Stimulated activated effector memory CD8-positive, alpha-beta T cell treated with anti-CD3 and anti-CD28 coated beads, Interleukin-12 subunit alpha, Interleukin-12 subunit beta, amount 100 ng/mL, for 72 hours (primary cell): ENCODE results near the gene KCTD3.

ENCODE experiments used
- ATAC-seq: fragments of 150-1000 bp; cut with Tn5 transposase; 2 replicates; pipeline ENCODE4 v1.10.0; 2021
- DNase-seq, 2 donors: peaks; one replicate each; pipeline ENCODE4 v3.0.0; 2021 to 2022; ENCODE audit warnings: low spot score in 2 of 2
- H3K27ac Mint-ChIP-seq: one replicate; pipeline ENCODE4 v1.8.0; 2022; ENCODE audit warnings: mild to moderate bottlenecking, mixed read lengths
- H3K36me3 Mint-ChIP-seq: one replicate; pipeline ENCODE4 v1.8.0; 2022; ENCODE audit warnings: mild to moderate bottlenecking, mixed read lengths
- H3K4me1 Mint-ChIP-seq: one replicate; pipeline ENCODE4 v1.8.0; 2022; ENCODE audit warnings: mixed read lengths
- H3K4me3 Mint-ChIP-seq: one replicate; pipeline ENCODE4 v1.8.0; 2022; ENCODE audit warnings: mild to moderate bottlenecking, mixed read lengths
- H3K9me3 Mint-ChIP-seq: one replicate; pipeline ENCODE4 v1.8.0; 2022; ENCODE audit warnings: mixed read lengths

KCTD3 gene

GRCh38 chr1:215648957-215649356 is 81.9 kb downstream of the KCTD3 start:
- no peaks in the 10 kb centered on the region for H3K36me3 Mint-ChIP-seq
- H3K9me3 Mint-ChIP-seq, result peaks cover 18% of the 10 kb centered on the region
- DNase-seq (no peak), ATAC-seq (no peak)
- H3K4me3 Mint-ChIP-seq, result no peak overlapping the region
- H3K4me1 Mint-ChIP-seq, result no peaks in the 10 kb centered on the region
- H3K27ac Mint-ChIP-seq, result no peak overlapping the region

- H3K27ac Mint-ChIP-seq, result no peak overlapping the region
- H3K4me3 Mint-ChIP-seq, result no peak overlapping the region
- H3K36me3 Mint-ChIP-seq, result no peaks in the 10 kb centered on the region
- DNase-seq (no peak), ATAC-seq (no peak)
- peaks cover 8% of the 10 kb centered on the region for H3K9me3 Mint-ChIP-seq
- H3K4me1 Mint-ChIP-seq, result no peaks in the 10 kb centered on the region
These were observed 83.5 kb downstream of the KCTD3 start for GRCh38 chr1:215650446-215651149.

DNA sequence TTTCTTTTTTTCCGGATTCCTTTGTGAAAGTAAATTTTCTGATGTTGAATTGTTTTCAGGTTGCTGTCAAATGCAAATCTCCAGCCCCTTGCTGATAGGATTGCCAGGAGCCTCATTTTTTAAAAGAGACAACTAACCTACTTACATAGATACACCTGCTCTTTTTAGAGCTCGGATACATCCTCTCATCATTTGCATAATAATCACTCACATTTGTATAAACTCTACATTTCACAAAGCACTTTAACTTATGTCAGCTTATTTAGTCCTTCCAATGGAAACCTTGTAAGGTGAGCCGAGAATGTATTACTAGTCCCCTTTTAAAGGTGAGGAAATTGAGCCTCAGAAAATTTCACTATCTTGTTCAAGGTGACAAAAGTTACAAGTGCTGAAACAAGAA is 84.8 kb downstream of the KCTD3 start:
- Mint-ChIP-seq H3K4me3 (no peak overlapping the region), H3K4me1 (no peaks in the 10 kb centered on the region), H3K9me3 (peaks cover 8% of the 10 kb centered on the region), H3K27ac (no peak overlapping the region), H3K36me3 (no peaks in the 10 kb centered on the region)
- ATAC-seq, result no peak
- DNase-seq, result no peak

DNA sequence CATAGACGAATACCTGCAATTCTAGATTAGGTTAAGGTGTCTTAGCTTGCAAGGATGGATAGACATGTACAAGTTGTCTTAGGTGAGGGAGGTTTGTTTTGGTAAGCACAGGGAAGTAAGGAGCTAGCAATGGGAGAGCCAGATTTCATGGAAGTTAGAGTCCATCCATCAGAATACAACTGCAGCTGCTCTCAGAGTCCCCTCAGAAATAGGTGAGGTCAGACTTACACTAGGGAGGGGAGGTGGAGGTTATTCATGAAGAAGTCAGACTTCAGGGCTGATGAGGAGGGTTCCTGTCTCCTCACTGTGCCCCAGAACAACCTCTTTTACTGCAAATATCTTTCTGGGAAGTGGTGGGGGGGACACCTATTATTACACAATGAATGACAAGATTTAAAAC is 85.3 kb downstream of the KCTD3 start:
- no peak for DNase-seq
- no peaks in the 10 kb centered on the region for H3K4me1 Mint-ChIP-seq
- ATAC-seq, result no peak

DNA sequence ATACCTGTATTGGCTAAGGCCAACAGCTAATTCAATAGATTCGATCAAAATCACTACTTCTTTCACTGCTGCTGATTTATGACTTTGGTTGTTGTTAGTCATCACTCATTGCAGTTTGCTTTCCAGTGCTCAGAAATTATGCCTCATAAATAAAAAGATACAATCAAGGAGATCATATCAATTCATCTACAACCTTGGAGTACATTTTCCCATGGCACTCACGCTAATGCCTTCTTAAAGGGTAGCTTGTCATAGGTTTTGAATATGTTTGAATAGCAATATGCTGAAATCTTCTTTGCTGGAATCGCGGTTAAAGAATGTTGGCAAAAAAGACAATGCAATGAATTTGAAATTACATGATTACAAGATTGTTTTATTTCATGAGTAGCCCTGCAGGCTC is 89.9 kb downstream of the KCTD3 start:
- Mint-ChIP-seq H3K36me3 (no peaks in the 10 kb centered on the region), H3K4me1 (no peaks in the 10 kb centered on the region), H3K27ac (no peak overlapping the region), H3K9me3 (peaks cover 15% of the 10 kb centered on the region), H3K4me3 (no peak overlapping the region)
- ATAC-seq (no peak), DNase-seq (no peak)

More for the DNA sequence above, 85.3 kb downstream of the KCTD3 start:
- no peak overlapping the region for H3K27ac Mint-ChIP-seq
- no peak overlapping the region for H3K4me3 Mint-ChIP-seq
- no peaks in the 10 kb centered on the region for H3K36me3 Mint-ChIP-seq
- peaks cover 4% of the 10 kb centered on the region for H3K9me3 Mint-ChIP-seq

DNA sequence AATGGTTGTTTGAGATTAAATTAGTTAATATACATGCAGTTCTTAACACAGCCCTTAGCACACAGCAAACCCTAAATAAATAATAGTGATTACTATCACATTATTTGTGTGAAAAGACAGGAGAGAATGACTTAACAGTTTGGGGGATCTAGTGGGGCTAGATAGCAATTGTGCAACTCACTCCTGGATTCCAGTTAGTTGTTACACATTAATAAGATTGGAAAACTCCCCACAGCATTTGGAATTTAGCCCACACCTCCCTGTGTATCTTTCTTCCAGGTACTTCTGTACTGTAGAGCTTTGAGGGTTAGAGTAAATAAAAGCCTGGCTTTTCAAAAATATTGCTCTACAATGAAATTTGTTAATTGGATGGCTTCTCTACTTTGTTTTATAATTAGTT is 93.2 kb downstream of the KCTD3 start:
- Mint-ChIP-seq H3K36me3 (no peaks in the 10 kb centered on the region), H3K9me3 (peaks cover 12% of the 10 kb centered on the region), H3K4me3 (no peak overlapping the region), H3K27ac (no peak overlapping the region), H3K4me1 (no peaks in the 10 kb centered on the region)
- ATAC-seq (no peak), DNase-seq (no peak)

DNA sequence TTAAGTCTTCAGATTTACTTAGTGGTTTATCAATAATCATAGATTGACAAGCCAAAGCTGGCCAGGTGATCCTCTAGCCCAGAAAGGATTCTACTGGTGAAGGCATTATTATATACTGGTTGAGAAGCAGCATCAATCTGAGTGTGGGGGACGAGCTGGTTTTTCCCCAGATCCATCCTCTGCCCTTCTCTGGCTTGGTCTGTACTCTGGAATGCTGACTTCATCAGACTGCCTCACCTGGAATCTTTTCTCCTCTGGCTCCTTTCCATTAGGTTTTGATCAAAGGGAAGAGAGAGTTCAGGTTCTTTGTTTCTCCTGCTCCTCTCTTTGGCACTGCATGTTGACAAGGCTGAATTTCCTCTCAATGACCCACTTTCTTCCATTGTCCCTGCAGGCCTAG is 93.9 kb downstream of the KCTD3 start:
- H3K4me1 Mint-ChIP-seq, result no peaks in the 10 kb centered on the region
- H3K27ac Mint-ChIP-seq, result no peak overlapping the region
- H3K9me3 Mint-ChIP-seq, result peaks cover 12% of the 10 kb centered on the region
- ATAC-seq, result no peak
- no peak overlapping the region for H3K4me3 Mint-ChIP-seq
- no peak for DNase-seq
- H3K36me3 Mint-ChIP-seq, result no peaks in the 10 kb centered on the region

DNA sequence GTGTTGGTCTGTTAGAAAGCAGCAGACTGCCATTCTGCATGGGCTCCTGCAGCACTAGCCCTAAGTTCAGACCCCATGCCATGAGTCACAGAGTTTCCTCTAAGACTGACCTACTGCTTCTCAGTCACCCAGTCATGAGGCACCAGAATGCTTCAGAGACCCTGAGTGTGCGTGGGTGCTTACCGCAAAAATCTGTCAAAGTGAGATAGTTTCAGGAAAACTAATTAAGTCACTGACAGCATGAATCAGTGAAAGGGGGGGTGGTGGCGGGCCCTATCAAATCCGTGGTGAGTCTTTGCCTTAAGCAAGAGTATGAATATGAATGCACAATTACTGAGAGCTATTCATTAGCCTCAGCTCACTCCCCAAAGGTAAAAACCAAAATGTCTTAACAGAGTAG is 98.1 kb downstream of the KCTD3 start:
- Mint-ChIP-seq H3K4me3 (no peak overlapping the region), H3K9me3 (peaks cover 6% of the 10 kb centered on the region), H3K36me3 (no peaks in the 10 kb centered on the region), H3K4me1 (no peaks in the 10 kb centered on the region), H3K27ac (no peak overlapping the region)
- DNase-seq, result no peak
- peak; percentile 31 for ATAC-seq

GRCh38 chr1:215667761-215668160 is 100.7 kb downstream of the KCTD3 start:
- H3K27ac Mint-ChIP-seq, result no peak overlapping the region
- H3K36me3 Mint-ChIP-seq, result no peaks in the 10 kb centered on the region
- DNase-seq, result no peak
- no peak for ATAC-seq
- no peak overlapping the region for H3K4me3 Mint-ChIP-seq
- no peaks in the 10 kb centered on the region for H3K4me1 Mint-ChIP-seq
- peaks cover 7% of the 10 kb centered on the region for H3K9me3 Mint-ChIP-seq

- no peaks in the 10 kb centered on the region for H3K36me3 Mint-ChIP-seq
- peaks cover 7% of the 10 kb centered on the region for H3K9me3 Mint-ChIP-seq
- no peaks in the 10 kb centered on the region for H3K4me1 Mint-ChIP-seq
- H3K27ac Mint-ChIP-seq, result no peak overlapping the region
- no peak overlapping the region for H3K4me3 Mint-ChIP-seq
- DNase-seq (no peak), ATAC-seq (no peak)
These were observed 102.8 kb downstream of the KCTD3 start for GRCh38 chr1:215669806-215670491.
